GM12878 (cell line): ENCODE data around the gene AMMECR1. TPM values are rescaled to one million over a fixed set of nuclear protein-coding genes. Genes with fewer than 3 reads are reported as not detected.

Source experiments
- ATAC-seq: fragments of 200-7000 bp; cut with Tn5 transposase; 3 replicates; pipeline ENCODE4 v1.9.1; 2020; ENCODE audit warnings: mild to moderate bottlenecking, moderate library complexity
- BruUV-seq: library from RNA; stranded (reverse); fragments of 400-500 nt; replicated peaks from 2 replicates; lab custom pipeline; 2021; lab: Mats Ljungman, UMichigan
- CTCF ChIA-PET: fragments of 300-600 bp; sonication (Branson Sonifier 250); formaldehyde crosslinking; extraction: SDS; loops from one replicate; lab custom pipeline; 2021; ENCODE audit warnings: inconsistent platforms; lab: Yijun Ruan, JAX
- POLR2A ChIA-PET: fragments of 350-600 bp; formaldehyde crosslinking; extraction: SDS; loops from one replicate; lab custom pipeline; 2021; ENCODE audit warnings: inconsistent platforms; lab: Charles Lee
- RAD21 ChIA-PET: fragments of 300-600 bp; sonication (Branson Sonifier 250); formaldehyde crosslinking; loops from one replicate; lab custom pipeline; 2023; ENCODE audit warnings: antibody characterized with exemption; ENCODE audit not compliant: unreplicated experiment; lab: Charles Lee
- SMC1A ChIA-PET: fragments of 300-600 bp; sonication (Branson Sonifier 250); formaldehyde crosslinking; loops from one replicate; lab custom pipeline; 2023; ENCODE audit not compliant: unreplicated experiment, uncharacterized antibody; lab: Charles Lee
- DNase-seq: peaks from one replicate; pipeline ENCODE4 v3.0.0-alpha.2; 2011; ENCODE audit warnings: low read depth, low spot score
- FAIRE-seq: peaks from 3 replicates; lab custom pipeline; 2011; peaks lifted over from hg19 to GRCh38; lab: Jason Lieb, UNC
- H2AFZ ChIP-seq: 2 replicates; pipeline ENCODE4 v1.6.0; 2011; ENCODE audit warnings: low read depth, low read length, control low read depth; ENCODE audit not compliant: control insufficient read depth
- H3K27ac ChIP-seq: 2 replicates; pipeline ENCODE4 v1.5.1; 2011; ENCODE audit warnings: control low read depth; ENCODE audit not compliant: control insufficient read depth, insufficient read depth
- H3K27me3 ChIP-seq, 2 experiments: replicated peaks in 1 of 2; 2 replicates each; pipeline versions ENCODE4 v1.6.0 to v1.6.1; 2011; ENCODE audit warnings: low read length in 1 of 2; ENCODE audit not compliant: control insufficient read depth in 2 of 2, insufficient read depth in 2 of 2
- H3K36me3 ChIP-seq, 2 experiments: 2 replicates each; pipeline ENCODE4 v1.5.1; 2011; ENCODE audit warnings: low read length in 1 of 2; ENCODE audit not compliant: control insufficient read depth in 2 of 2, insufficient read depth in 2 of 2
- H3K4me1 ChIP-seq: 2 replicates; pipeline ENCODE4 v1.6.1; 2011; ENCODE audit warnings: mild to moderate bottlenecking, low read length, moderate library complexity, mixed read lengths; ENCODE audit not compliant: control insufficient read depth, insufficient read depth
- H3K4me2 ChIP-seq: 2 replicates; pipeline ENCODE4 v1.6.0; 2011; ENCODE audit warnings: control low read depth; ENCODE audit not compliant: control insufficient read depth, insufficient read depth
- H3K4me3 ChIP-seq: fragments of 200-600 bp; sonication (generic); 2 replicates; pipeline ENCODE4 v1.5.1; 2016
- H3K79me2 ChIP-seq: 2 replicates; pipeline ENCODE4 v1.6.0; 2011; ENCODE audit warnings: low read length; ENCODE audit not compliant: control insufficient read depth, insufficient read depth
- H3K9ac ChIP-seq: 2 replicates; pipeline ENCODE4 v1.8.0; 2011; ENCODE audit warnings: low read length, control low read depth, mixed read lengths; ENCODE audit not compliant: control insufficient read depth, insufficient read depth
- H3K9me3 ChIP-seq: replicated peaks from 3 replicates; pipeline ENCODE4 v1.5.1; 2011; ENCODE audit warnings: mild to moderate bottlenecking, low read length; ENCODE audit not compliant: control insufficient read depth, insufficient read depth
- H4K20me1 ChIP-seq: 2 replicates; pipeline ENCODE4 v1.6.0; 2011; ENCODE audit not compliant: control insufficient read depth, insufficient read depth
- HDAC6 ChIP-seq: fragments of 200-600 bp; sonication (generic); IDR thresholded peaks from one replicate; pipeline ENCODE4 v1.8.0; 2017; ENCODE audit warnings: antibody characterized with exemption; ENCODE audit not compliant: unreplicated experiment
- JUND ChIP-seq: IDR thresholded peaks from 2 replicates; pipeline ENCODE4 v1.6.1; 2012; ENCODE audit warnings: low read depth, mild to moderate bottlenecking, low read length, improper control_type of control experiment, moderate library complexity
- LARP7 ChIP-seq: fragments of 450-650 bp; IDR thresholded peaks from 2 replicates; pipeline ENCODE4 v1.6.1; 2017; ENCODE audit warnings: mild to moderate bottlenecking
- MTA2 ChIP-seq: fragments of 450-650 bp; IDR thresholded peaks from 2 replicates; pipeline ENCODE4 v1.6.1; 2016; ENCODE audit warnings: low read depth, mild to moderate bottlenecking, moderate library complexity
- NRF1 ChIP-seq: conservative IDR thresholded peaks from 2 replicates; pipeline ENCODE4 v1.6.1; 2011; ENCODE audit warnings: mild to moderate bottlenecking, low read depth, low read length, improper control_type of control experiment
- RELA ChIP-seq: fragments of 450-650 bp; IDR thresholded peaks from 2 replicates; pipeline ENCODE4 v1.8.0; 2014; ENCODE audit warnings: borderline replicate concordance; ENCODE audit not compliant: partially characterized antibody
- SMAD1 ChIP-seq: fragments of 450-650 bp; IDR thresholded peaks from 2 replicates; pipeline ENCODE4 v1.6.1; 2018; ENCODE audit warnings: mild to moderate bottlenecking, low read depth; ENCODE audit not compliant: partially characterized antibody
- STAT1 ChIP-seq: fragments of 450-650 bp; conservative IDR thresholded peaks from 2 replicates; pipeline ENCODE4 v1.6.1; 2014; ENCODE audit warnings: antibody characterized with exemption, mild to moderate bottlenecking
- TARDBP ChIP-seq: IDR thresholded peaks from 2 replicates; pipeline ENCODE4 v1.6.1; 2016; ENCODE audit warnings: borderline replicate concordance
- TBL1XR1 ChIP-seq: IDR thresholded peaks from 2 replicates; pipeline ENCODE4 v1.6.1; 2012; ENCODE audit warnings: low read depth, low read length, improper control_type of control experiment
- TCF12 ChIP-seq: IDR thresholded peaks from 2 replicates; pipeline ENCODE4 v1.6.1; 2011; ENCODE audit warnings: low read depth, mild to moderate bottlenecking, low read length
- ZNF217 ChIP-seq: fragments of 450-650 bp; IDR thresholded peaks from 2 replicates; pipeline ENCODE4 v1.6.1; 2017; ENCODE audit warnings: antibody characterized with exemption, mild to moderate bottlenecking
- WGBS: methylation state at CpG from one replicate; pipeline ENCODE4 v1.1.6; 2016; ENCODE audit warnings: low lambda C conversion rate; ENCODE audit not compliant: insufficient replicate concordance, insufficient coverage; ENCODE audit errors: missing lambda C conversion rate; 5-methylcytosine and 5-hydroxymethylcytosine counted together
- in situ Hi-C: fragments of 300-500 bp; cut with MboI; formaldehyde crosslinking; loops from 9 replicates; pipeline ENCODE4 v1.14.3; 2018; ENCODE audit warnings: mixed read lengths
- intact Hi-C: fragments of 100-400 bp; cut with micrococcal nuclease; formaldehyde crosslinking; loops from one replicate; pipeline ENCODE4 v1.14.2; 2022; ENCODE audit not compliant: unreplicated experiment
- polyA plus RNA-seq, 11 experiments: library from polyadenylated mRNA; depleted of rRNA in 4 of 11; unstranded in 6 of 11; stranded (reverse) in 5 of 11; fragments of >200 nt; fragmentation: Nextera tagmentation in 4 of 11; fragmentation: Illumina TruSeq in 1 of 11; extraction: Ambion mirVana in 4 of 11; extraction: Trizol in 1 of 11; gene quantifications; 1 replicate in 1 of 11; 2 replicates in 10 of 11; pipeline versions ENCODE4 v1.2.1 to v1.2.3, GENCODE V29; 2011 to 2016; ENCODE audit warnings: inconsistent platforms in 2 of 11, missing spikeins in 2 of 11, low read depth in 1 of 11
- total RNA-seq, 4 experiments: library from RNA; depleted of rRNA in 3 of 4; stranded (reverse); fragments of >200 nt in 3 of 4; fragmentation: Illumina TruSeq in 1 of 4; extraction: Trizol in 1 of 4; gene quantifications; 2 replicates each; pipeline versions ENCODE4 v1.2.1 to v1.2.3, GENCODE V29; 2013 to 2021
- TF ChIP-seq, protein P1 (sequence below): IDR thresholded peaks from 2 replicates; pipeline ENCODE4 v1.6.1; 2012; ENCODE audit warnings: mild to moderate bottlenecking, low read depth, low read length
- TF ChIP-seq, protein P2 (sequence below): fragments of 450-650 bp; IDR thresholded peaks from 2 replicates; pipeline ENCODE4 v1.6.1; 2014; ENCODE audit warnings: mild to moderate bottlenecking
- TF ChIP-seq, protein P3 (sequence below): IDR thresholded peaks from 2 replicates; pipeline ENCODE4 v1.6.1; 2011; ENCODE audit warnings: low read depth, low read length, improper control_type of control experiment, borderline replicate concordance

AMMECR1 gene
- total and polyA plus RNA-seq, 10 of the 15 experiments (the other 5 are each of a cell fraction or from before 2014, with no cell fraction given), result 4.9 to 25.6 (median 10.7) TPM

DNA sequence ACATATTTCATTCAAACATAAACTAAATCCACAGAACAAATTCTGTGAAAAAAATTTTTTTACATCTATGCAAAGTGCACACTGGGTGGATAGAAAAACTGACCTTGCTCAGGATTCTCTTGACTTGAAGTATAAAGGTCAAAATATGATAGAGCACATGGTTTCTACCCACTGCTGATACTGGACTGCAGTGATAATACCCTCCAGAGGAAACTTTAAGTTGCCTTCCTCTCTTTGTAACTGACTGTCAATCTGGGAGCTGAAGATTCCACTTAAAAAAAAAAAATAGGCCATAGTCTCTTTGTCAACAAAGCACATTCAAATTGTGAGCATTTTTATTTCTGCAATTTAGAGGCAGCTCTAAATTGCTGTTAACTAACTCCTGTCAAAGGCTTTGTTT is 3.2 kb upstream of the AMMECR1 start (continued):
- no peak for TF ChIP-seq NRF1

DNA sequence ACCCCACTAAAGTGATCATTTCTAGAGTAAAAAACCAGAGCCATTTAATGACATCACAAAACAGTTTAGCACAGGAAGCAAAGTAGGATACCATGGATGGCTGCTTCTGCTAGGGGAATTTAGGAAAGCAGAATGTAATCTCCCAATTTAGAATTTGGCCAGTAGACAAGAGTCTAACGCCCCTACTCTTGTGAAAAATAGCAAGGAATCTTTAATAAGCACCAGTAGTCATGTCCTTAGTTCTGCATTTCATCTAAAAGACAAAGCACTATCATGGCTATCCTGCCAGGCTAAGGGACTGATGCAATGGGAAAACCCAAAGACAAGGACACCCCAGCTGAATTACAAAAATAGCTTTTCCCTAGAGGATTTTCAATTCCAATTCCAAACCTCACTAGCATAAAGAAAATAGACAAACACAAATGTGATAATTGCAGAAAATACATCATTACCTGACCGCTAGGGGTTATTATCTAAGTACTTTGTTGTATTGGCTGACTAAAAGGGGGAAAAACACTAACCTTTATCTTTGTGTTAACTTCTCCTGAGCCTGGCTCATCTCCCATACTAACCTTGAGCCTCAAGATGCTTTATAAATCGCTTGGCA is 2.6 kb upstream of the AMMECR1 start:
- no peak overlapping the region for H2AFZ ChIP-seq
- CTCF ChIA-PET, result interaction anchor here (1.2 kb wide), 1 partner anchor 161 kb away, joined by 3 read pairs; no protein-coding TSS in a partner anchor
- no peak overlapping the region for H3K27ac ChIP-seq
- intact Hi-C loops (no loop called here), in situ Hi-C loops (no loop called here)
- no peaks in the 10 kb centered on the region for H3K27me3 ChIP-seq
- POLR2A ChIA-PET, result no interaction called here
- SMC1A ChIA-PET, result interaction anchor here (2.6 kb wide), 1 partner anchor 9 kb away, joined by 9 read pairs; no protein-coding TSS in a partner anchor
- no TSS peak for BruUV-seq
- no peak overlapping the region for H3K4me3 ChIP-seq
- no peaks in the 10 kb centered on the region for H3K36me3 ChIP-seq
- no peak for DNase-seq
- RAD21 ChIA-PET, result no interaction called here
- no peak for ATAC-seq
- FAIRE-seq, result no peak
- H3K9ac ChIP-seq, result no peak overlapping the region
- no peak overlapping the region for H3K4me2 ChIP-seq
- 41% methylated on average over 3 of the region's 3 CpGs for WGBS
- no peaks in the 10 kb centered on the region for H4K20me1 ChIP-seq
- H3K4me1 ChIP-seq, result no peaks in the 10 kb centered on the region; the same call in 1 of the 2 replicates
- peaks cover 24% of the 10 kb centered on the region for H3K79me2 ChIP-seq
- no peaks in the 10 kb centered on the region for H3K9me3 ChIP-seq
- TF ChIP-seq LARP7, result no peak
- no peak for TF ChIP-seq ZNF217
- TF ChIP-seq, protein P1, sequence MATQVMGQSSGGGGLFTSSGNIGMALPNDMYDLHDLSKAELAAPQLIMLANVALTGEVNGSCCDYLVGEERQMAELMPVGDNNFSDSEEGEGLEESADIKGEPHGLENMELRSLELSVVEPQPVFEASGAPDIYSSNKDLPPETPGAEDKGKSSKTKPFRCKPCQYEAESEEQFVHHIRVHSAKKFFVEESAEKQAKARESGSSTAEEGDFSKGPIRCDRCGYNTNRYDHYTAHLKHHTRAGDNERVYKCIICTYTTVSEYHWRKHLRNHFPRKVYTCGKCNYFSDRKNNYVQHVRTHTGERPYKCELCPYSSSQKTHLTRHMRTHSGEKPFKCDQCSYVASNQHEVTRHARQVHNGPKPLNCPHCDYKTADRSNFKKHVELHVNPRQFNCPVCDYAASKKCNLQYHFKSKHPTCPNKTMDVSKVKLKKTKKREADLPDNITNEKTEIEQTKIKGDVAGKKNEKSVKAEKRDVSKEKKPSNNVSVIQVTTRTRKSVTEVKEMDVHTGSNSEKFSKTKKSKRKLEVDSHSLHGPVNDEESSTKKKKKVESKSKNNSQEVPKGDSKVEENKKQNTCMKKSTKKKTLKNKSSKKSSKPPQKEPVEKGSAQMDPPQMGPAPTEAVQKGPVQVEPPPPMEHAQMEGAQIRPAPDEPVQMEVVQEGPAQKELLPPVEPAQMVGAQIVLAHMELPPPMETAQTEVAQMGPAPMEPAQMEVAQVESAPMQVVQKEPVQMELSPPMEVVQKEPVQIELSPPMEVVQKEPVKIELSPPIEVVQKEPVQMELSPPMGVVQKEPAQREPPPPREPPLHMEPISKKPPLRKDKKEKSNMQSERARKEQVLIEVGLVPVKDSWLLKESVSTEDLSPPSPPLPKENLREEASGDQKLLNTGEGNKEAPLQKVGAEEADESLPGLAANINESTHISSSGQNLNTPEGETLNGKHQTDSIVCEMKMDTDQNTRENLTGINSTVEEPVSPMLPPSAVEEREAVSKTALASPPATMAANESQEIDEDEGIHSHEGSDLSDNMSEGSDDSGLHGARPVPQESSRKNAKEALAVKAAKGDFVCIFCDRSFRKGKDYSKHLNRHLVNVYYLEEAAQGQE, result no peak
- no peak for TF ChIP-seq MTA2
- TF ChIP-seq SMAD1, result no peak
- TF ChIP-seq TBL1XR1, result no peak
- TF ChIP-seq TARDBP, result no peak
- no peak for TF ChIP-seq TCF12
- TF ChIP-seq RELA, result no peak
- TF ChIP-seq, protein P2, sequence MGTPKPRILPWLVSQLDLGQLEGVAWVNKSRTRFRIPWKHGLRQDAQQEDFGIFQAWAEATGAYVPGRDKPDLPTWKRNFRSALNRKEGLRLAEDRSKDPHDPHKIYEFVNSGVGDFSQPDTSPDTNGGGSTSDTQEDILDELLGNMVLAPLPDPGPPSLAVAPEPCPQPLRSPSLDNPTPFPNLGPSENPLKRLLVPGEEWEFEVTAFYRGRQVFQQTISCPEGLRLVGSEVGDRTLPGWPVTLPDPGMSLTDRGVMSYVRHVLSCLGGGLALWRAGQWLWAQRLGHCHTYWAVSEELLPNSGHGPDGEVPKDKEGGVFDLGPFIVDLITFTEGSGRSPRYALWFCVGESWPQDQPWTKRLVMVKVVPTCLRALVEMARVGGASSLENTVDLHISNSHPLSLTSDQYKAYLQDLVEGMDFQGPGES, result no peak
- no peak for TF ChIP-seq HDAC6
- no peak for TF ChIP-seq JUND
- TF ChIP-seq, protein P3, sequence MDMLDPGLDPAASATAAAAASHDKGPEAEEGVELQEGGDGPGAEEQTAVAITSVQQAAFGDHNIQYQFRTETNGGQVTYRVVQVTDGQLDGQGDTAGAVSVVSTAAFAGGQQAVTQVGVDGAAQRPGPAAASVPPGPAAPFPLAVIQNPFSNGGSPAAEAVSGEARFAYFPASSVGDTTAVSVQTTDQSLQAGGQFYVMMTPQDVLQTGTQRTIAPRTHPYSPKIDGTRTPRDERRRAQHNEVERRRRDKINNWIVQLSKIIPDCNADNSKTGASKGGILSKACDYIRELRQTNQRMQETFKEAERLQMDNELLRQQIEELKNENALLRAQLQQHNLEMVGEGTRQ, result no peak
- no peak for TF ChIP-seq STAT1
